HCT116 (cell line): ENCODE data around the gene SLC25A48.

Experiments used
- ATF3 ChIP-seq: IDR thresholded peaks from 2 replicates; pipeline ENCODE4 v1.6.1; 2012
- CBX3 ChIP-seq: IDR thresholded peaks from 2 replicates; pipeline ENCODE4 v1.6.1; 2012; ENCODE audit warnings: low read depth
- CTCF ChIP-seq, 3 experiments: fragments of 200-600 bp in 1 of 3; sonication (generic) in 1 of 3; IDR thresholded peaks in 2 of 3; conservative IDR thresholded peaks in 1 of 3; 2 replicates each; pipeline ENCODE4 v1.5.1; 2012 to 2017; ENCODE audit warnings: low read depth in 2 of 3, low read length in 2 of 3, antibody characterized with exemption in 1 of 3, borderline replicate concordance in 1 of 3, control low read depth in 1 of 3, mild to moderate bottlenecking in 1 of 3, mixed read lengths in 1 of 3, mixed run types in 1 of 3, moderate library complexity in 1 of 3; ENCODE audit not compliant: insufficient read depth in 1 of 3
- EZH2 ChIP-seq: fragments of 200-600 bp; sonication (generic); IDR thresholded peaks from 2 replicates; pipeline ENCODE4 v1.6.1; 2017; ENCODE audit warnings: antibody characterized with exemption, mixed run types
- SRF ChIP-seq: IDR thresholded peaks from 2 replicates; pipeline ENCODE4 v1.6.1; 2012; ENCODE audit warnings: low read depth
- ZBTB33 ChIP-seq: IDR thresholded peaks from 2 replicates; pipeline ENCODE4 v1.6.1; 2011; ENCODE audit warnings: mild to moderate bottlenecking, low read length, moderate library complexity; ENCODE audit not compliant: insufficient replicate concordance; ENCODE audit errors: extremely low read depth

GRCh38 chr5:135843571-135844337 lies 9.3 kb downstream of the SLC25A48 start:
- TF ChIP-seq ZBTB33 (no peak), CBX3 (peak; percentile 80), CTCF (IDR thresholded peaks at IDR 0.05 in 2 of 3, conservative IDR thresholded peaks at IDR 0.05 in 1 of 3; ENCODE audit: borderline replicate concordance in 1 of 3, insufficient read depth in 1 of 3, low read depth in 2 of 3, low read length in 2 of 3) (no peak), SRF (no peak), ATF3 (no peak), EZH2 (no peak)
